GM23338 (cell line): ENCODE data around the gene SOX1. TPM values are rescaled to one million over a fixed set of nuclear protein-coding genes. Genes with fewer than 3 reads are reported as not detected.

ENCODE experiments used
- ATAC-seq: fragments of 200-7000 bp; cut with Tn5 transposase; 3 replicates; pipeline ENCODE4 v1.9.1; 2020
- DNase-seq: peaks from one replicate; pipeline ENCODE4 v3.0.0-alpha.2; 2015; ENCODE audit warnings: low spot score
- H2AFZ ChIP-seq: fragments of 200-600 bp; sonication (generic); 2 replicates; pipeline ENCODE4 v1.8.0; 2016; ENCODE audit warnings: antibody characterized with exemption, mild to moderate bottlenecking, moderate library complexity
- H3F3A ChIP-seq: fragments of 200-600 bp; sonication (generic); replicated peaks from 2 replicates; pipeline ENCODE4 v1.8.0; 2017; ENCODE audit warnings: antibody characterized with exemption, mixed run types, low read depth
- H3K27ac ChIP-seq: fragments of 200-600 bp; sonication (generic); 2 replicates; pipeline ENCODE4 v1.6.1; 2016; ENCODE audit warnings: low read depth
- H3K27me3 ChIP-seq: fragments of 200-600 bp; sonication (generic); 2 replicates; pipeline ENCODE4 v1.8.0; 2016; ENCODE audit warnings: mild to moderate bottlenecking, mixed run types, moderate library complexity; ENCODE audit not compliant: insufficient read depth
- H3K36me3 ChIP-seq: fragments of 200-600 bp; sonication (generic); 2 replicates; pipeline ENCODE4 v1.8.0; 2016; ENCODE audit warnings: mild to moderate bottlenecking; ENCODE audit not compliant: insufficient read depth
- H3K4me1 ChIP-seq: fragments of 200-600 bp; sonication (generic); 2 replicates; pipeline ENCODE4 v1.8.0; 2016; ENCODE audit warnings: mild to moderate bottlenecking, moderate library complexity; ENCODE audit not compliant: insufficient read depth
- H3K4me2 ChIP-seq: fragments of 200-600 bp; sonication (generic); 2 replicates; pipeline ENCODE4 v1.7.1; 2017; ENCODE audit warnings: mixed run types
- H3K4me3 ChIP-seq: fragments of 200-600 bp; sonication (generic); 2 replicates; pipeline ENCODE4 v1.6.1; 2016; ENCODE audit warnings: mixed run types
- H3K79me2 ChIP-seq: fragments of 200-600 bp; sonication (generic); replicated peaks from 2 replicates; pipeline ENCODE4 v1.8.0; 2017; ENCODE audit warnings: mild to moderate bottlenecking; ENCODE audit not compliant: insufficient read depth
- H3K9me2 ChIP-seq: fragments of 200-600 bp; sonication (generic); 2 replicates; pipeline ENCODE4 v1.8.0; 2017; ENCODE audit not compliant: insufficient read depth
- H4K20me1 ChIP-seq: fragments of 200-600 bp; sonication (generic); replicated peaks from 2 replicates; pipeline ENCODE4 v1.8.0; 2017; ENCODE audit warnings: mild to moderate bottlenecking; ENCODE audit not compliant: insufficient read depth
- H3K27ac Mint-ChIP-seq: 2 replicates; pipeline ENCODE4 v1.8.0; 2020; ENCODE audit warnings: inconsistent platforms, mild to moderate bottlenecking, moderate library complexity, mixed read lengths
- H3K27me3 Mint-ChIP-seq: 3 replicates; pipeline ENCODE4 v1.8.0; 2022; ENCODE audit warnings: low read depth, mild to moderate bottlenecking, moderate library complexity, mixed read lengths, inconsistent platforms; ENCODE audit not compliant: insufficient read depth, poor library complexity
- H3K36me3 Mint-ChIP-seq: 3 replicates; pipeline ENCODE4 v1.8.0; 2021; ENCODE audit warnings: low read depth, mild to moderate bottlenecking, inconsistent platforms, moderate library complexity, mixed read lengths
- H3K4me1 Mint-ChIP-seq: 3 replicates; pipeline ENCODE4 v1.8.0; 2020; ENCODE audit warnings: mild to moderate bottlenecking, inconsistent platforms, mixed read lengths
- H3K4me3 Mint-ChIP-seq: 3 replicates; pipeline ENCODE4 v1.8.0; 2021; ENCODE audit warnings: moderate library complexity, mild to moderate bottlenecking, inconsistent platforms, mixed read lengths
- H3K9me3 Mint-ChIP-seq: 3 replicates; pipeline ENCODE4 v1.8.0; 2020; ENCODE audit warnings: moderate library complexity, mild to moderate bottlenecking, inconsistent platforms, mixed read lengths
- CREB1 ChIP-seq: fragments of 250-450 bp; sonication (Bioruptor Pico); IDR thresholded peaks from 2 replicates; pipeline ENCODE4 v1.5.0; 2020; ENCODE audit warnings: low read depth, mild to moderate bottlenecking, moderate library complexity
- EZH2 ChIP-seq: fragments of 200-600 bp; sonication (generic); IDR thresholded peaks from one replicate; pipeline ENCODE4 v1.8.0; 2017; ENCODE audit warnings: antibody characterized with exemption, mild to moderate bottlenecking, low read depth; ENCODE audit not compliant: unreplicated experiment
- EZH2phosphoT487 ChIP-seq: fragments of 200-600 bp; sonication (generic); IDR thresholded peaks from one replicate; pipeline ENCODE4 v1.8.1; 2018; ENCODE audit warnings: antibody characterized with exemption; ENCODE audit not compliant: unreplicated experiment
- JUNB ChIP-seq: IDR thresholded peaks from one replicate; pipeline ENCODE4 v1.6.1; 2016; ENCODE audit warnings: antibody characterized with exemption; ENCODE audit not compliant: unreplicated experiment
- NANOG ChIP-seq: IDR thresholded peaks from 2 replicates; pipeline ENCODE4 v1.6.1; 2016; ENCODE audit warnings: antibody characterized with exemption, borderline replicate concordance
- POLR2AphosphoS5 ChIP-seq: IDR thresholded peaks from 2 replicates; pipeline ENCODE4 v1.6.1; 2016; ENCODE audit warnings: antibody characterized with exemption, low read depth
- STAT1 ChIP-seq: IDR thresholded peaks from one replicate; pipeline ENCODE4 v1.6.1; 2016; ENCODE audit warnings: antibody characterized with exemption; ENCODE audit not compliant: unreplicated experiment
- ZNF114 ChIP-seq: fragments of 250-450 bp; sonication (Bioruptor Pico); IDR thresholded peaks from 2 replicates; pipeline ENCODE4 v1.5.0; 2020; ENCODE audit warnings: mild to moderate bottlenecking, moderate library complexity
- ZNF331 ChIP-seq: fragments of 250-450 bp; sonication (Bioruptor Pico); IDR thresholded peaks from 2 replicates; pipeline ENCODE4 v1.5.0; 2020; ENCODE audit warnings: low read depth, mild to moderate bottlenecking, moderate library complexity
- polyA plus RNA-seq: library from polyadenylated mRNA; unstranded; fragments of >200 nt; fragmentation: Nextera tagmentation; extraction: Ambion mirVana; gene quantifications from 2 replicates; pipeline ENCODE4 v1.2.1, GENCODE V29; 2016
- total RNA-seq: library from RNA; depleted of rRNA; stranded (reverse); fragments of >200 nt; shearing (Covaris generic); gene quantifications from 2 replicates; pipeline ENCODE4 v1.2.3, GENCODE V29; 2014
- TF ChIP-seq, protein P1 (sequence below), 2 experiments: fragments of 200-600 bp in 1 of 2; sonication (generic) in 1 of 2; conservative IDR thresholded peaks; 2 replicates each; pipeline versions ENCODE4 v1.5.1 to v1.6.1; 2016 to 2017; ENCODE audit warnings: antibody characterized with exemption in 2 of 2, low read depth in 2 of 2, mild to moderate bottlenecking in 2 of 2, moderate library complexity in 1 of 2
- TF ChIP-seq, protein P2 (sequence below): fragments of 250-450 bp; sonication (Bioruptor Pico); IDR thresholded peaks from 2 replicates; pipeline ENCODE4 v1.5.0; 2020; ENCODE audit warnings: mild to moderate bottlenecking, moderate library complexity
- TF ChIP-seq, protein P3 (sequence below): IDR thresholded peaks from 2 replicates; pipeline ENCODE4 v1.6.1; 2016; ENCODE audit warnings: antibody characterized with exemption
- TF ChIP-seq, protein P4 (sequence below): IDR thresholded peaks from one replicate; pipeline ENCODE4 v1.6.1; 2018; ENCODE audit warnings: antibody characterized with exemption; ENCODE audit not compliant: unreplicated experiment

Gene SOX1
- total and polyA plus RNA-seq, 2 experiments from 2014 or later, result 0.10 to 0.17 TPM

DNA sequence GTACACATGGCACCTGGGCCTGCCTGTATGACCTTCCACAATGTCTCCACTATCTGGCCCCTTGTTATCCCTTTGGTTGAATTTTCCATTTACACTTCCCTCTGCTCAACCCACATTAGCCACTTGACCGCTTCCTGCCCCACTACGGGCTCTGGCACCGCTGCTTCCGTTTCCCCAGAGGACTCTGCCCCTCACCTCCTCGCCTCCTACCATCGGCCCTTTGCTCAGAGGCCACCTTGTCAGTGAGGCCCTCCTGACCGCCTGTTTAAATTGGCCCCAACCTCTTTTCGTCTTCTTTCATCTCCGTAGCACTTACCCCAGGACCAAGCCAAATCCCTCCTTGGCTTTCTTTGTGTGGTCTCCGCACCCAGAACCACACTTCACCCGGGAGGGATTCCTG lies 47.4 kb downstream of the SOX1 start:
- no peak overlapping the region for H3K27ac ChIP-seq
- no peak overlapping the region for H3K27ac Mint-ChIP-seq
- no peaks in the 10 kb centered on the region for H3K36me3 ChIP-seq
- no peaks in the 10 kb centered on the region for H3K9me2 ChIP-seq
- H3K27me3 Mint-ChIP-seq, result peaks cover 25% of the 10 kb centered on the region
- H3K79me2 ChIP-seq, result no peaks in the 10 kb centered on the region
- DNase-seq, result no peak
- no peaks in the 10 kb centered on the region for H3F3A ChIP-seq
- H2AFZ ChIP-seq, result no peak overlapping the region
- H3K4me1 Mint-ChIP-seq, result peaks cover 4% of the 10 kb centered on the region
- TF ChIP-seq EZH2 (no peak), STAT1 (no peak), ZNF114 (CRISPR knock-in tag) (no peak), POLR2AphosphoS5 (no peak), EZH2phosphoT487 (no peak), ZNF331 (CRISPR knock-in tag) (no peak), NANOG (no peak), JUNB (no peak), CREB1 (CRISPR knock-in tag) (no peak)
- TF ChIP-seq, protein P1, sequence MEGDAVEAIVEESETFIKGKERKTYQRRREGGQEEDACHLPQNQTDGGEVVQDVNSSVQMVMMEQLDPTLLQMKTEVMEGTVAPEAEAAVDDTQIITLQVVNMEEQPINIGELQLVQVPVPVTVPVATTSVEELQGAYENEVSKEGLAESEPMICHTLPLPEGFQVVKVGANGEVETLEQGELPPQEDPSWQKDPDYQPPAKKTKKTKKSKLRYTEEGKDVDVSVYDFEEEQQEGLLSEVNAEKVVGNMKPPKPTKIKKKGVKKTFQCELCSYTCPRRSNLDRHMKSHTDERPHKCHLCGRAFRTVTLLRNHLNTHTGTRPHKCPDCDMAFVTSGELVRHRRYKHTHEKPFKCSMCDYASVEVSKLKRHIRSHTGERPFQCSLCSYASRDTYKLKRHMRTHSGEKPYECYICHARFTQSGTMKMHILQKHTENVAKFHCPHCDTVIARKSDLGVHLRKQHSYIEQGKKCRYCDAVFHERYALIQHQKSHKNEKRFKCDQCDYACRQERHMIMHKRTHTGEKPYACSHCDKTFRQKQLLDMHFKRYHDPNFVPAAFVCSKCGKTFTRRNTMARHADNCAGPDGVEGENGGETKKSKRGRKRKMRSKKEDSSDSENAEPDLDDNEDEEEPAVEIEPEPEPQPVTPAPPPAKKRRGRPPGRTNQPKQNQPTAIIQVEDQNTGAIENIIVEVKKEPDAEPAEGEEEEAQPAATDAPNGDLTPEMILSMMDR (conservative IDR thresholded peaks at IDR 0.05; ENCODE audit: low read depth in 2 of 2), result no peak
- TF ChIP-seq, protein P2, sequence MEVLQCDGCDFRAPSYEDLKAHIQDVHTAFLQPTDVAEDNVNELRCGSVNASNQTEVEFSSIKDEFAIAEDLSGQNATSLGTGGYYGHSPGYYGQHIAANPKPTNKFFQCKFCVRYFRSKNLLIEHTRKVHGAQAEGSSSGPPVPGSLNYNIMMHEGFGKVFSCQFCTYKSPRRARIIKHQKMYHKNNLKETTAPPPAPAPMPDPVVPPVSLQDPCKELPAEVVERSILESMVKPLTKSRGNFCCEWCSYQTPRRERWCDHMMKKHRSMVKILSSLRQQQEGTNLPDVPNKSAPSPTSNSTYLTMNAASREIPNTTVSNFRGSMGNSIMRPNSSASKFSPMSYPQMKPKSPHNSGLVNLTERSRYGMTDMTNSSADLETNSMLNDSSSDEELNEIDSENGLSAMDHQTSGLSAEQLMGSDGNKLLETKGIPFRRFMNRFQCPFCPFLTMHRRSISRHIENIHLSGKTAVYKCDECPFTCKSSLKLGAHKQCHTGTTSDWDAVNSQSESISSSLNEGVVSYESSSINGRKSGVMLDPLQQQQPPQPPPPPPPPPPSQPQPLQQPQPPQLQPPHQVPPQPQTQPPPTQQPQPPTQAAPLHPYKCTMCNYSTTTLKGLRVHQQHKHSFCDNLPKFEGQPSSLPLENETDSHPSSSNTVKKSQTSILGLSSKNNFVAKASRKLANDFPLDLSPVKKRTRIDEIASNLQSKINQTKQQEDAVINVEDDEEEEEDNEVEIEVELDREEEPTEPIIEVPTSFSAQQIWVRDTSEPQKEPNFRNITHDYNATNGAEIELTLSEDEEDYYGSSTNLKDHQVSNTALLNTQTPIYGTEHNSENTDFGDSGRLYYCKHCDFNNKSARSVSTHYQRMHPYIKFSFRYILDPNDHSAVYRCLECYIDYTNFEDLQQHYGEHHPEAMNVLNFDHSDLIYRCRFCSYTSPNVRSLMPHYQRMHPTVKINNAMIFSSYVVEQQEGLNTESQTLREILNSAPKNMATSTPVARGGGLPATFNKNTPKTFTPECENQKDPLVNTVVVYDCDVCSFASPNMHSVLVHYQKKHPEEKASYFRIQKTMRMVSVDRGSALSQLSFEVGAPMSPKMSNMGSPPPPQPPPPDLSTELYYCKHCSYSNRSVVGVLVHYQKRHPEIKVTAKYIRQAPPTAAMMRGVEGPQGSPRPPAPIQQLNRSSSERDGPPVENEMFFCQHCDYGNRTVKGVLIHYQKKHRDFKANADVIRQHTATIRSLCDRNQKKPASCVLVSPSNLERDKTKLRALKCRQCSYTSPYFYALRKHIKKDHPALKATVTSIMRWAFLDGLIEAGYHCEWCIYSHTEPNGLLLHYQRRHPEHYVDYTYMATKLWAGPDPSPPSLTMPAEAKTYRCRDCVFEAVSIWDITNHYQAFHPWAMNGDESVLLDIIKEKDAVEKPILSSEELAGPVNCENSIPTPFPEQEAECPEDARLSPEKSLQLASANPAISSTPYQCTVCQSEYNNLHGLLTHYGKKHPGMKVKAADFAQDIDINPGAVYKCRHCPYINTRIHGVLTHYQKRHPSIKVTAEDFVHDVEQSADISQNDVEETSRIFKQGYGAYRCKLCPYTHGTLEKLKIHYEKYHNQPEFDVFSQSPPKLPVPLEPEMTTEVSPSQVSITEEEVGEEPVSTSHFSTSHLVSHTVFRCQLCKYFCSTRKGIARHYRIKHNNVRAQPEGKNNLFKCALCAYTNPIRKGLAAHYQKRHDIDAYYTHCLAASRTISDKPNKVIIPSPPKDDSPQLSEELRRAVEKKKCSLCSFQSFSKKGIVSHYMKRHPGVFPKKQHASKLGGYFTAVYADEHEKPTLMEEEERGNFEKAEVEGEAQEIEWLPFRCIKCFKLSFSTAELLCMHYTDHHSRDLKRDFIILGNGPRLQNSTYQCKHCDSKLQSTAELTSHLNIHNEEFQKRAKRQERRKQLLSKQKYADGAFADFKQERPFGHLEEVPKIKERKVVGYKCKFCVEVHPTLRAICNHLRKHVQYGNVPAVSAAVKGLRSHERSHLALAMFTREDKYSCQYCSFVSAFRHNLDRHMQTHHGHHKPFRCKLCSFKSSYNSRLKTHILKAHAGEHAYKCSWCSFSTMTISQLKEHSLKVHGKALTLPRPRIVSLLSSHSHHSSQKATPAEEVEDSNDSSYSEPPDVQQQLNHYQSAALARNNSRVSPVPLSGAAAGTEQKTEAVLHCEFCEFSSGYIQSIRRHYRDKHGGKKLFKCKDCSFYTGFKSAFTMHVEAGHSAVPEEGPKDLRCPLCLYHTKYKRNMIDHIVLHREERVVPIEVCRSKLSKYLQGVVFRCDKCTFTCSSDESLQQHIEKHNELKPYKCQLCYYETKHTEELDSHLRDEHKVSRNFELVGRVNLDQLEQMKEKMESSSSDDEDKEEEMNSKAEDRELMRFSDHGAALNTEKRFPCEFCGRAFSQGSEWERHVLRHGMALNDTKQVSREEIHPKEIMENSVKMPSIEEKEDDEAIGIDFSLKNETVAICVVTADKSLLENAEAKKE (CRISPR knock-in tag), result no peak
- TF ChIP-seq, protein P3, sequence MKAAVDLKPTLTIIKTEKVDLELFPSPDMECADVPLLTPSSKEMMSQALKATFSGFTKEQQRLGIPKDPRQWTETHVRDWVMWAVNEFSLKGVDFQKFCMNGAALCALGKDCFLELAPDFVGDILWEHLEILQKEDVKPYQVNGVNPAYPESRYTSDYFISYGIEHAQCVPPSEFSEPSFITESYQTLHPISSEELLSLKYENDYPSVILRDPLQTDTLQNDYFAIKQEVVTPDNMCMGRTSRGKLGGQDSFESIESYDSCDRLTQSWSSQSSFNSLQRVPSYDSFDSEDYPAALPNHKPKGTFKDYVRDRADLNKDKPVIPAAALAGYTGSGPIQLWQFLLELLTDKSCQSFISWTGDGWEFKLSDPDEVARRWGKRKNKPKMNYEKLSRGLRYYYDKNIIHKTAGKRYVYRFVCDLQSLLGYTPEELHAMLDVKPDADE, result no peak
- TF ChIP-seq, protein P4, sequence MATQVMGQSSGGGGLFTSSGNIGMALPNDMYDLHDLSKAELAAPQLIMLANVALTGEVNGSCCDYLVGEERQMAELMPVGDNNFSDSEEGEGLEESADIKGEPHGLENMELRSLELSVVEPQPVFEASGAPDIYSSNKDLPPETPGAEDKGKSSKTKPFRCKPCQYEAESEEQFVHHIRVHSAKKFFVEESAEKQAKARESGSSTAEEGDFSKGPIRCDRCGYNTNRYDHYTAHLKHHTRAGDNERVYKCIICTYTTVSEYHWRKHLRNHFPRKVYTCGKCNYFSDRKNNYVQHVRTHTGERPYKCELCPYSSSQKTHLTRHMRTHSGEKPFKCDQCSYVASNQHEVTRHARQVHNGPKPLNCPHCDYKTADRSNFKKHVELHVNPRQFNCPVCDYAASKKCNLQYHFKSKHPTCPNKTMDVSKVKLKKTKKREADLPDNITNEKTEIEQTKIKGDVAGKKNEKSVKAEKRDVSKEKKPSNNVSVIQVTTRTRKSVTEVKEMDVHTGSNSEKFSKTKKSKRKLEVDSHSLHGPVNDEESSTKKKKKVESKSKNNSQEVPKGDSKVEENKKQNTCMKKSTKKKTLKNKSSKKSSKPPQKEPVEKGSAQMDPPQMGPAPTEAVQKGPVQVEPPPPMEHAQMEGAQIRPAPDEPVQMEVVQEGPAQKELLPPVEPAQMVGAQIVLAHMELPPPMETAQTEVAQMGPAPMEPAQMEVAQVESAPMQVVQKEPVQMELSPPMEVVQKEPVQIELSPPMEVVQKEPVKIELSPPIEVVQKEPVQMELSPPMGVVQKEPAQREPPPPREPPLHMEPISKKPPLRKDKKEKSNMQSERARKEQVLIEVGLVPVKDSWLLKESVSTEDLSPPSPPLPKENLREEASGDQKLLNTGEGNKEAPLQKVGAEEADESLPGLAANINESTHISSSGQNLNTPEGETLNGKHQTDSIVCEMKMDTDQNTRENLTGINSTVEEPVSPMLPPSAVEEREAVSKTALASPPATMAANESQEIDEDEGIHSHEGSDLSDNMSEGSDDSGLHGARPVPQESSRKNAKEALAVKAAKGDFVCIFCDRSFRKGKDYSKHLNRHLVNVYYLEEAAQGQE, result no peak
- H3K36me3 Mint-ChIP-seq, result no peaks in the 10 kb centered on the region
- H3K27me3 ChIP-seq, result peaks cover under 1% of the 10 kb centered on the region; the same call in 1 of the 2 replicates
- no peaks in the 10 kb centered on the region for H4K20me1 ChIP-seq
- no peak for ATAC-seq
- no peak overlapping the region for H3K4me3 Mint-ChIP-seq
- H3K4me2 ChIP-seq, result no peak overlapping the region
- no peaks in the 10 kb centered on the region for H3K4me1 ChIP-seq
- no peak overlapping the region for H3K4me3 ChIP-seq
- no peaks in the 10 kb centered on the region; the same call in 2 of the 3 replicates for H3K9me3 Mint-ChIP-seq
